H1 (cell line): ENCODE data around the gene CPHXL2.

Experiments used
- CTCF ChIP-seq, 3 experiments: IDR thresholded peaks; 1 replicate in 2 of 3; 2 replicates in 1 of 3; pipeline versions ENCODE4 v1.5.1 to v1.6.1; 2011; ENCODE audit warnings: low read length in 3 of 3, mild to moderate bottlenecking in 3 of 3, inconsistent platforms in 2 of 3, low read depth in 1 of 3, moderate library complexity in 1 of 3; ENCODE audit not compliant: insufficient read depth in 1 of 3; ENCODE audit errors: control extremely low read depth in 1 of 3
- NANOG ChIP-seq: IDR thresholded peaks from 2 replicates; pipeline ENCODE4 v1.6.1; 2011; ENCODE audit warnings: low read length, low read depth, mild to moderate bottlenecking, inconsistent platforms; ENCODE audit not compliant: insufficient read depth, poor library complexity, severe bottlenecking
- POLR2A ChIP-seq, 2 experiments: IDR thresholded peaks; 1 replicate in 1 of 2; 2 replicates in 1 of 2; pipeline ENCODE4 v1.6.1; 2011; ENCODE audit warnings: low read depth in 2 of 2, low read length in 2 of 2, mild to moderate bottlenecking in 2 of 2; ENCODE audit errors: control extremely low read depth in 1 of 2
- POLR2AphosphoS5 ChIP-seq: IDR thresholded peaks from 2 replicates; pipeline ENCODE4 v1.6.1; 2011; ENCODE audit warnings: low read depth, low read length
- RAD21 ChIP-seq, 2 experiments: IDR thresholded peaks in 1 of 2; conservative IDR thresholded peaks in 1 of 2; 2 replicates each; pipeline ENCODE4 v1.6.1; 2011; ENCODE audit warnings: low read depth in 2 of 2, low read length in 2 of 2, improper control_type of control experiment in 1 of 2, inconsistent platforms in 1 of 2, mild to moderate bottlenecking in 1 of 2, moderate library complexity in 1 of 2
- SP1 ChIP-seq: IDR thresholded peaks from 2 replicates; pipeline ENCODE4 v1.6.1; 2011; ENCODE audit warnings: low read depth, low read length
- SP2 ChIP-seq: IDR thresholded peaks from 2 replicates; pipeline ENCODE4 v1.6.1; 2012; ENCODE audit warnings: mild to moderate bottlenecking, low read length, inconsistent platforms
- TBP ChIP-seq: IDR thresholded peaks from 2 replicates; pipeline ENCODE4 v1.6.1; 2011; ENCODE audit warnings: low read depth, low read length, improper control_type of control experiment
- USF2 ChIP-seq: IDR thresholded peaks from 2 replicates; pipeline ENCODE4 v1.6.1; 2011; ENCODE audit warnings: low read length, improper control_type of control experiment

- TF ChIP-seq POLR2AphosphoS5 (no peak), SP2 (no peak), SP1 (no peak), CTCF (IDR thresholded peaks at IDR 0.05; ENCODE audit: control extremely low read depth in 1 of 3, insufficient read depth in 1 of 3, low read depth in 1 of 3, low read length in 3 of 3) (no peak), USF2 (no peak), POLR2A (IDR thresholded peaks at IDR 0.05; ENCODE audit: control extremely low read depth in 1 of 2, low read depth in 2 of 2, low read length in 2 of 2) (no peak), TBP (no peak), NANOG (no peak), RAD21 (IDR thresholded peaks at IDR 0.05 in 1 of 2, conservative IDR thresholded peaks at IDR 0.05 in 1 of 2; ENCODE audit: low read depth in 2 of 2, low read length in 2 of 2) (no peak)
These were observed 16.5 kb downstream of the CPHXL2 start for GRCh38 chr16:75660321-75660720.
